Suppressor macrophage (primary cell): ENCODE results near the gene CYP3A4.
"Not testable (repeated sequence)": the region's sequence is repeated elsewhere in the genome, so short reads cannot be mapped to it uniquely, and the experiment has no call there.

Experiments
- DNase-seq, 4 experiments: peaks; one replicate each; pipeline ENCODE4 v3.0.0-alpha.2; 2020 to 2022

Gene CYP3A4

DNA sequence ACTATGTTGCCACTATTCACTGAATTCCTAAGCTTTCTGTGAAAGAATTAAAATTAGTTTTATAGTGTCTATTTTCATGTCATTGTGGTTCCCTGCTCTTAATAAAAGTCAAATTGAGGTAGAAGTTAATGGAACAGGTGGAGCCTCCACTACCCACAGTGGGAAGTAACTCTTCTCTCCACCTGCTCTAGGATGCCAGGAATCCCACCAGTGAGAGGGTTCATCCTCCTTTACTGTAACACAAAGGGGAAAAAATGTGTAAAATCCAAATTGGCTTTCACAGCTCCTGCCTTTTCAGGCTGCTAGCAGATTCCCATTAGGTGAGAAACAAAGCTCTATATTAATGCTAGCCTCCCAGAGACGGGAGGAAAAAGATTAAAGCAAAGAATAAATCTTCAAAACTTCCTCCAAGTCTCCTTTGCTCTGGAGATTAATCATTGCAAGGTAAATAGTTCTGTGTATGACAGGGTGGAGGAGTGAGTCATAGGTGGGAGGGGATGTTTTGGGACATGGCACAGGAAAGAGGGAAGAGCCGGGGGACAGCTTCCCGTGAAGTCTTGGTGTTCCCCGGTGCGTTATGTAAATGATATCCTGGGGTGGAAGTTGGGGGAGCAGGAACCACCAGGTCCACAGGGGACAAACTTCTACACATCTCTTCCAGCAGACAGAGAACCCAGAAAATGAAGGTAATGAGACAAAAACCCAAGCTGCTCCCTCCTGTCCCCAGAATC lies 32.5 kb downstream of the CYP3A4 start:
- not testable (repeated sequence) for DNase-seq

- DNase-seq, result no peak
These were observed 35.0 kb downstream of the CYP3A4 start for GRCh38 chr7:99748846-99749579.

GRCh38 chr7:99746915-99747314 lies 37.1 kb downstream of the CYP3A4 start:
- DNase-seq, result not testable (repeated sequence)

DNA sequence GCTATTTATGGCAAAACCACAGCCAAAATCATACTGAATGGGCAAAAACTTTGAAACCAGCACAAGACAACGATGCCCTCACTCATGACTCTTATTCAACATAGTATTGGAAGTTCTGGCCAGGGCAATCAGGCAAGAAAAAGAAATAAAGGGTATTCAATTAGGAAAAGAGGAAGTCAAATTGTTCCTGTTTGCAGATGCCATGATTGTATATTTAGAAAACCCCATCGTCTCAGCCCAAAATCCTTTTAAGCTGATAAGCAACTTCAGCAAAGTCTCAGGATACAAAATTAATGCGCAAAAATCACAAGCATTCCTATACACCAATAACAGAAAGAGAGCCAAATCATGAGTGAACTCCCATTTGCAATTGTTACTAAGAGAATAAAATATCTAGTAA lies 38.6 kb downstream of the CYP3A4 start:
- not testable (repeated sequence) for DNase-seq

- DNase-seq, result no peak
These were observed 41.1 kb downstream of the CYP3A4 start for GRCh38 chr7:99742737-99743394.

GRCh38 chr7:99741441-99741795 lies 42.6 kb downstream of the CYP3A4 start:
- no peak for DNase-seq

DNA sequence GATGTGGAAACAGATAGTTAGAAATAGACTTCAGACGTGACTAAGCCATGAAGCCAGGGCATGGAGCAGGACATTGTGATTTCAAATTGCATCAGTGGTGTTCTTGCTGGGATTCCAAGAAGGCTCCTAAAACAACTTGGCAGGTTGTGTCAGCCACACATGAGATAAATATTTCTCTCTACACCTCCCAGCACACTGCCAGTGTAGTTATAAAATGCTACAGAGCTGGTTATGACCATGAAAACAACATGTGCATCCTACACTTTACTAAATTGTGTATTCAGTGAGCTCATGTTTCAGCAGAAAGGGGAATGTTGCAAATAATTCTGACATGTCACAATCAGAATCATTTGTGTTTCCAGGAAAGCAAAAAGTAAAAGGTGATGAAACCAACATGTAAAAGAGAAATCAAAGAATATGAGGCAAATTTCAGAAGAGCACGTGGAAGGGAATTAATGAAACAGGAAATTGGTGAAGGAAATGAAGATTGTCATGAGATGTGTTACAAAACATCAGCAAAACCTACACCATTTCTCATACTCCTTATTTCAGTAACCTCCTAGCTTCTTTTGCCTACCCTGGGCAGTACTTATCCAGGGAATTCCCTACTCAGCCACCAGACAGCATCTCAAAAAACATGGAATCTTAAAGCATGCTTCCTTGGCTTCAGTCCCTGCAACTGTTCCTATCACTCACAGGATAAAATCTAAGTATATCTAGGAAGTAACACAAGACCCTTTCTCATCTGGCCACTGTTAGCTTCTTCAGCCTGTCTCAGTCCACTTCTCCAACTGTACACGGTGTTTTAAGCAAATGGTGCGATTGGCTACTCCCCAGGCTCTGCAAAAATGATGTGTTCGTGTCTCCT lies 43.2 kb downstream of the CYP3A4 start:
- peak; percentile 17 to 54 (median 40) for DNase-seq

DNA sequence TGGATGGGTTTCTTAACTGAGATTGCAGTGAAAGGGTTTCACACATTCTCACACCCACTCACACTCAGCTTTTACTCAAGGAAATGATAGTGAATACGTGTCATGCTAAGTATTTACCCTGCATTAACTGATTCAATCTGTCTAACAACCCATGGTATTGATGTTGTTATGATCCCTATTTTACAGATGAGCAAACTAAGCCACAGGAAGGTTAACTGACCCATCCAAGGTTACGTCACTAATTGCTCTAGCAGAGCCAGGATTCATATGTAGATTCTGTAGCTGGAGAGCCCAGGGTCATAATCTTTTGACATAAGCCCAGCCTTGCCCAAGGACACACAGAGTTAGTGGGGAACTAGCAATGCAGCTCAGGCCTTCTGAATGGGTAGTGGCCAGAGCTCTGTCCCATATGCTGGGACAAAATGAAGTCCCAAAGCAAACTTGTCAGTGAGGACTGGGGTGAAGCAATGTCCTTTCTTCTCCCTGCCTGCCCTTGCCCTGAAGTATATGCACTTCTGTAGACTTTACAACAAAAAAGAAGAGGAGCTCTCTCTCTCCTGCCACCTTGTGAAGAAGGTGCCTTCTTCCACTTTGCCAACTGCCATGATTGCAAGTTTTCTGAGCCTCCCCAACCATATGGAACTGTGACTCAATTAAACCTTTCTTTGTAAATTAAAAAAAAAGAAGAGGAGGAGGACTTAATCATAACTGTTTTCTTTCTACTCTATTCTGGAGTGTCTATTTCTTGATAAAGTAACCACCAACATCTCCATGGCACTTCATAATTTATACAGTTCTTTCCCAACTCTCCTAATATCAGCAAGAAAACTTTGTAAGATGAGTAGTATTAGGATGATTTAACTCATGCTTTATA lies 44.0 kb downstream of the CYP3A4 start:
- no peak for DNase-seq

DNA sequence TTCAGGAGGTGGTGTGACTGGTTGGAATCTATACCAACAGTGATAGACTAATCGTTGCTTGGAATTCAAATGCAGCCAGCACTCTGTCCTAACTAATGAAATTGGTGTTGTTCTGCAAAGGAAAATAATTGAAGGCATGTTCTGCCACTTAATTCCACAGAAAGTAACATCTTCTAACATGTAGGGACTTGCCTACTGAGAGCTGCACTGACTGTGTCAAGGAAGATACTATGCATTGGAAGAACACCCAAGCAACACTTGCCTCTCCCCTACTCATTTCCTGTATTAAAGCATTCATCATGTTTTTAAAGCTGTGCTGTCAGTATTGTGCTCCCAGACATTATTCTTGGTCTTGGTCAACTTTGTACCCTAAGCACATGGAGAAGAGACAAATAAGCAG lies 46.3 kb downstream of the CYP3A4 start:
- no peak for DNase-seq

DNA sequence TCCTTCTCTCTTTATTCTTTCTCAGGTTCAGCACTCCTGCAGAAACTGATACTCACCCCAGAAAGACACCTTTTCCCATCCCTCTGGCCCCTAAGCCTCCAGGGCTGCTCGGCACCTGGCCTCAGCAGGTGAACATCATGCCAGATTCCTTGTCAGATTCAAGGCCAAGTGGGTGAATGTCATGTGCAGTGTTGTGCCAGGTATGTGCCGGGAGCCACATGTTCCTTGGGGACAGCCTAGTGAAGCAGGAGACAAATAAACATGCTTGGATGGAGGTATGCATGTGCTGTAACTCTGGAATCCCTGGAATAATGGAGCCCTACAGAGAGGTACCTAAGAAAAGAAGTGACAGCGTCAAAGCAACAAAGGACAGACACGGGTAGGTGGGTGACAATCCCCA lies 47.3 kb downstream of the CYP3A4 start:
- not testable (repeated sequence) for DNase-seq

- DNase-seq, result no peak
These were observed 49.0 kb downstream of the CYP3A4 start, which contains the start of gene CYP3A7 for GRCh38 chr7:99734987-99735386. CYP3A7 (minus strand) TSS chr7:99735196; CDS start chr7:99735093, 103 bp downstream.

GRCh38 chr7:99733448-99733847 lies 50.5 kb downstream of the CYP3A4 start:
- DNase-seq, result peak; percentile 7 to 19 (median 13)

DNA sequence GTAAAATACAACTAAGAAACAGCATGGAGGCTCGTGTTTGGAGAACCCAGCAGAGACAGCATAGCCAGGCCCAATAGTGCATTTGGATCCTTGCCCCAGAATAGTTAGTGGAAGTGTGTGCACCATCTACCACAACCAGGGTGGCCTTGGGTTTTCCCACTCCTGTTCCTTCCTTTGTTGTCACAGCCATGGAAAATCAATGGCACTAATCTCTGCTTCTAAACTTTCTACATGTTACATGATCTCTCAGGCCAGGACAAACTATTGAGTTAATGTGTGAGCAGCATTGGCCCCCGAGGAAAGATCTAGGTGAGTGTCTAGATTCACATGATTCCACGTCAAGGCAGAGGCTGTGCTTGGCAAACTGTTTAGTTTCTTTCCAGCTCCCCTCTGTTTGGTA lies 51.0 kb downstream of the CYP3A4 start:
- no peak for DNase-seq

DNA sequence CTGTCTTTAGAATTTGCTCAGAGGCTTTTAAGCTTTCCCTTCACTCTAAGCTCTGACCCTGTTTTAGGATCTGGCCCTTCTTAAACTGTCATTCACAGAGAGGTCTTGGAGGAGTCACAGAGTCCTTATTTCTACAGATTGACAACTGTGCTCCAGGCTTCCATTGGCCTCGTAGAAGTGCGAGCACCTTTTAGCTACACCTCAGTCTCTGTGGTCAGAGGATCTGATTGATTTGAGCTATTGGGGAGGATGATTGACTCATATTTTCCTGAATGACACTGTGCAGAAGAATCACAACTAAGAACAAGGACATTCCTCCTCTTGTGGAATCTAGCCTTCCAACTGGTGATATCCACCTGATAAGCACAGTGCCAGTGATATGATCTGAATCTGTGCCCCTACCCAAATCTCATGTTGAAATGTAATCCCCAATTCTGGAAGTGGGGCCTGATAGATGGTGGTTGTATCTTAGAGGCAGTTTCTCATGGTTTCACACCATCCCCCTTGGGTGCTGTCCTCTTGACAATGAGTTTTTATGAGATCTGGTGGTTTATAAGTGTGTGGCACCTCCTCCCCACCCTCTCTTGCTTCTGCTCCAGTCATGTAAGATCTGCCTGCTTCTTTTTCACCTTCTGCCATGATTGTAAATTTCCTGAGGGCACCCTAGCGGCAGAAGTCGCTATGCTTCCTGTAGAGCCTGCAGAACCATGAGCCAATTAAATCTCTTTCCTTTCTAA lies 52.2 kb downstream of the CYP3A4 start:
- no peak for DNase-seq

DNA sequence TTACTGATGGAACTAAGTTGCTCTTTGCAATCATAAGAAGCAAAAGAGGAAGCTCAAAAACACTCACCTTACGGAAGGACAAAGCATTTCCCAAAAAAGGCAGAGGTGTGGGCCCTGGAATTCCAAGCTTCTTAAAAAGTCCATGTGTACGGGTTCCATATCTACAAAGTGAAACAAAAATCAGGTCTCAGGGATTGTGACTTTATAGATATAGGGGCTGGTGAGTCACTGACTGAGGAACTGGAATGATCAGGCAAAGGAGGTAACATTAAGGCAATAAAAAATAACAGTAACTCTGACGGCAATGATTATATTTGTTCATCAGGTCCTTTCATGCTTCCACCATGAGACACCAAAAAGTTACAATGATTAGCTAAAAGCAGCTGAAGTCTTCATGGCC lies 53.0 kb downstream of the CYP3A4 start:
- no peak for DNase-seq

DNA sequence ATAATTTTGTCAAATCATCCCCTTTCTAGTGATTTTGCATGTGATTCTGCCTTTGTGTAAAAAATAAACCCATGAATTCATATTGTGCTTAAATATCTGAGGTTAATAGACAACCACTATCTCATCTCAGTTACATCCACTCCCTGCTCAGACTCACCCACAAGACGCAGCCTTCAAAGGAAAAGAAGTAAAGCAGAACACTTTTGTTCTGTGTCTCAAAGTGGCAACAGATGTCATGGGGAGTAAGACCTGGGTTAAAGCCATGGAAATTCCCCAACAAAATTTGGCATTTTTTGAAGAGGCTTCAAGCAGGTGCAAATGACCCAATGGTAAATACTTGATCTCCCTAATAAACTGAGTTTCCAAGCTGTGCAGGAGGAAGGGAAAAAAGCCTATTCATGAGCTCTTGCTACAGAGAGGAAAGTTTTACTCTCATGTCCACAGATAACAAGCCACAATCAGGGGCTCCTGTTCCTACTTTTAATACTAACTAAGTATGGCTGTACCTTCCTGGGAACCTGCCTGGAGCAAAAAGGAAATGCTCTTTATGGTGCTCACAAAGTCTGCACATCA lies 53.7 kb downstream of the CYP3A4 start:
- no peak for DNase-seq

DNA sequence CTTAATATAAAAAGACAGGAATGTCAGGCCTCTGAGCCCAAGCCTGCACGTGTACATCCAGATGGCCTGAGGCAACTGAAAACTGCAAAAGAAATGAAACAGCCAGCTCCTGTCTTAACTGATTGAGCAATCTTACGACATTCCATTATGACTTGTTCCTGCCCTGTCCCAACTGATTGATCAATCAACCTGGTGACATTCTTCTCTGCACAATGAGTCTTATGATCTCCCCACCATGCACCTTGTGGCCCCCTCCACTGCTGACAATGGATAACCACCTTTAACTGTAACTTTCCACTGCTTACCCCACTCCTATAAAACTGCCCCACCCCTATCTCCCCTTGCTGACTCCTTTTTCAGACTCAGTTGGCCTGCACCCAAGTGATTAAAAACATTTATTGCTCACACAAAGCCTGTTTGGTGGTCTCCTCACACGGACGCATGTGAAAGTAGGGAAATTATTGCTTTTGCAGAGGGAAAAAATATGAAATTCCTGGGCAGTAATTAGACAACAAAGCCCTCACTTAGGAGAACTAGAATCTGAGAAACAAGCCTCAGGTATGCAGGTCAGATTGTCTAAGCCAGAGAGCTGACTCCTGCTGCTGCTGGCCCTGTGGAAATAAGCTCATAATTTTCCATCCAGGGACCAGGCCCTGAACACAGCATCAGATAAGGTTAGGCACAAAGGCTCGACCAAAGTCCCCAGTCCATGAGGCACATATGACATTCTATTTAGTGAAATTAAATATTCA lies 54.3 kb downstream of the CYP3A4 start:
- no peak for DNase-seq

DNA sequence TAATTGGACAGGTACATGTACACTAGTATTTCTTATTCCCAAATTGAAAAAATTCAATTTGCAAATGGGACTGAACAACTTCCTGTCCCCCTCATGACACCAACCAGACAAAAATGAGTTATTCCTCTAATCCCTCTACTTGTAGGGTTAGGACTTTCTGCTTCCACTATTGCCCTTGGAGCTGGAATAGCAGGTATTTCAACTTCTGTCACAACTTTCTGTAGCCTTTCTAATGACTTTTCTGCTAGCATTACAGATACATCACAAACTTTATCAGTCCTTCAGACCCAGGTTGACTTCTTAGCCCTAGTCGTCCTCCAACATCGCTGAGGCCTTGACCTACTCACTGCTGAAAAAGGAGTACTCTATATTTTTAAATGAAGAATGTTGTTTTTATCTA lies 55.4 kb downstream of the CYP3A4 start:
- no peak for DNase-seq

GRCh38 chr7:99723201-99723600 lies 60.8 kb downstream of the CYP3A4 start:
- DNase-seq, result not testable (repeated sequence)
